HG02610 (cell line): Measurements from ENCODE around the gene COCH.
"Not testable (repeated sequence)": the region's sequence is repeated elsewhere in the genome, so short reads cannot be mapped to it uniquely, and the experiment has no call there.

ENCODE experiments used
- ATAC-seq: cut with Tn5 transposase; IDR thresholded peaks from one replicate; pipeline ENCODE4 v1.9.1; 2021; ENCODE audit warnings: mild to moderate bottlenecking, moderate library complexity; ENCODE audit not compliant: unreplicated experiment

Gene COCH

DNA sequence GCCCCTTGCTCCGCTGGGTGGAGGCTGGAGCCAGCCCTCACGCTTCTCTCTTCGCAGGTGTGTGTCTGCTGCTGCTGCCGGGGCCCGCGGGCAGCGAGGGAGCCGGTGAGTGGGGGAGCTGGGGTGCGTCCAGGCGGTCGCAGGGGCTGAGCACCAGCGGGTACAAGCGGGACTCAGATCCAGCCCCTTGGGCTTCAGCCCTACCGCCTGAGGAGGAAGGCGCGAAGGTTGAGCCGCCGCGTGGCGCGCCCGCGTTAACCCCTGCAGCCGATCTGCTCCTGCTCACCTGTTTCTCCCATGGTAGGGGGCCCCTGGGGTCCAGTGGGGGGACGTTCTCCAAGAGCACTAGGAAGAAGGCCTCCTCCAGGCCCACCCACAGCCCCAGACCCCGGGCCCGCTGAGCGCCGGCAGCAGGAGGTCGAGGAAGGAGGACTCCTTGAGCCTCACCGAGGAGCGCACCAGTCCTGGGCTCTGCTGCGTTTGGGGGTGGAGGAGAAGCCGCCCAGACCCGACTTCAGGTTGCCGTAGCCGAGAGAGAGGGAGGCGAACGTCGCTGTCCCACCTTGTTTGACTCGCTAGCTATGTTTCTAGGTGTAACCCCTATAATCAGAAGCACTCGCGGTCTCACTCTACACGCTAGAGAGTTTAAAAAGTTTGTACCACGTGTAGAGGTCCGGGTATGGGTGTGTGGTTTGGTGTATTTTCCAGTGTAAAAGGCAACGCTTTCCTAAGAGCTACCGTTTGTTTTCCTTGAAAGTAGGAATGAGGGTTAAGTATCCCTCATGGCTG is 834 bp downstream of the COCH start:
- ATAC-seq: peak; percentile 21

DNA sequence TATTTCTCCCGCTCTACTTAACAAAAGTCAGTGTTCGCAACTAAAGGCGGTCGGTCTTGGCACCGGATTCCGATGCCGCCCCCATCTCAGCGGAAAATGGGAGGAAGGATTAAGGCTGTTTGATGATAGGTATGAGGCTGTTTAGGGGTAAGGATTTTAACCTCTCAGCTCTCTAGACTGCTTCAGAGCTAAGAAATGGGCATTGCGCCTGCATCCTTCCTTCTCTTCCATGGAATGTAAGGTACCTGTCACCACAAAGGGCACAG is 1.4 kb downstream of the COCH start:
- ATAC-seq: no peak

DNA sequence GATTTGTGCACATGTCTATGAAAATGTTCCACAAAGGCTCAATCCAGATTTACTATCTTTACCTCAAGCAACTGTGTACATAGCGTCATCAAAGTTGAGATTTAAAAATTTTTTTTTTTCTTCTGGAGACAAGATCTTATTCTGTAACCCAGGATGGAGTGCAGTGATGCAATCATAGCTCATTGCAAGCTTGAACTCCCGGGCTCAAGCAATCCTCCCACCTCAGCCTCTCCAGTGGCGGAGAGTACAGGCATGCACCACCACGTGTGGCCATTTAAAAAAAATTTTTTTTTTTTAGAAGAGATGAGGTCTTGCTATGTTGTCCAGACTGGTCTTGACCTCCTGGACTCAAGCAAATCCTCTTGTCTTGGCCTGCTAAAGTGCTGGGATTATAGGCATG is 2.3 kb downstream of the COCH start:
- no peak for ATAC-seq

DNA sequence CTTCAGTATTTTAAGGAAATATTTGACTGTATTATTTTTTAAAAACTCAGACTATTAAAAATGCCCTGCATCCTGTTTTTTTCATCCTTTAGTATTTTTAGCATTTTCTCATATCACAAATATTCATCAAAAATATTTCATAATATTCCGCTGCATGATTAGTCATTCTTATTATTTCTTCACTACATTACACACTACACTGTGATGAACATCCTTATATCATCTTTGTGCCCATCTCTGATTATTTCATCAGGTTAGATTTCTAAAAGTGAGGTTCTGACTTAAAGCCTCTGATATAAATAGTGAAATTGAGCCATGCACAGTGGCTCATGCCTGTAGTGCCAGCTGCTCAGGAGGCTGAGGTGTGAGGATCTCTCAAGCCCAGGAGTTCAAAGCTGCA is 8.1 kb downstream of the COCH start:
- ATAC-seq: no peak

DNA sequence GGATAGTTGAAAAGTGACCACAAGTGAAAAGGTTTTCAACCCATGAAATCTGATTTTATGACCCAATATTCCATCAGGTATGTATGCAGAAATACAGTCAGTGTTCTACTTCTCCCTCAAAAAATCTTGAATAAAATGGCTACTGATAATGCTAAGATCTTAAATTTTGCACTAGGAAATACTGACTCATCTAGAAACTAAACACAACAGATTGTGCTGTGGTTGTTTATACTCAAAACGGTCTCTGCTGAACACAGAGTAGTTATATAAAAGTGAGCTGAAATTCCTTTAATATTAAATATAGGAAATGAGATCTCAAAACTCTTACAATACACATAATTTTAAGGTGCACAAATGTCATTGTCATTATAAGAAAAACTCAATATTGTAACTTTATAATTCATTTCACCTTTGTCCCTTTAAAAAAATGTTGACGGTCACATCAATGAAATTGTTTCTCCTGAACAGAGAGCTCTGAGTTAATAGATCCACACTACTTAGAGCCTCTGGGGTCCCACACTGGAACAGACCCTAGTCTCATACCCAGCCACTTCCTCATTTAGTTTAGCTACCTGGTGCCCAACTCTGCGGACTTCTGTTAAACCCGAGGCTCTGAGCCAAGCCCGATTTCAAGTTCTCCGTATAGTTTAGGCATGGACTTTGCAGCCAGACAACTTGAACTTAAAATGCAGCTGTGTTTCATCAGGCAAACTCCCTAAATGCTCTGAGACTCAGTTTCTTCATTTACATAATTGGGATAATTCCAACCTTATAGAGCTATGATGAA is 9.3 kb downstream of the COCH start:
- ATAC-seq: no peak

DNA sequence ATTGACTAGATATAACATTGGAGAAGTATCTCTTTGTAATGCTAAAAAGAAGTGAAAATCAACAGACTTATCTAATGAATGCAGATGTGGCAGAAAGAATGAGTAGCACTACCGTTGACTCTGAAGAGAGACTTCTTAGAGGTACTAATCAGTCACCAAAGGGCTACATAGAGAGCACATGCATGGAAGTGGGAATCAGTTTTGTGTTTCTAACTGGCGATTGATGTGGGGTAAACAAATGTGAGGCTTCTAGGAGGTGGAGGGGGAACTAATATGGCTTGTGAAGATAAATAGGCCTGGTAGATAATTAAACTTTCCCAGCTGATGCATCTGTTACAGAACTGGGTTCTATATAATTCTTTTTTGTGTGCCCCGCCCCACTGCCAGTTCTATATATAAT is 10.5 kb downstream of the COCH start:
- no peak for ATAC-seq

DNA sequence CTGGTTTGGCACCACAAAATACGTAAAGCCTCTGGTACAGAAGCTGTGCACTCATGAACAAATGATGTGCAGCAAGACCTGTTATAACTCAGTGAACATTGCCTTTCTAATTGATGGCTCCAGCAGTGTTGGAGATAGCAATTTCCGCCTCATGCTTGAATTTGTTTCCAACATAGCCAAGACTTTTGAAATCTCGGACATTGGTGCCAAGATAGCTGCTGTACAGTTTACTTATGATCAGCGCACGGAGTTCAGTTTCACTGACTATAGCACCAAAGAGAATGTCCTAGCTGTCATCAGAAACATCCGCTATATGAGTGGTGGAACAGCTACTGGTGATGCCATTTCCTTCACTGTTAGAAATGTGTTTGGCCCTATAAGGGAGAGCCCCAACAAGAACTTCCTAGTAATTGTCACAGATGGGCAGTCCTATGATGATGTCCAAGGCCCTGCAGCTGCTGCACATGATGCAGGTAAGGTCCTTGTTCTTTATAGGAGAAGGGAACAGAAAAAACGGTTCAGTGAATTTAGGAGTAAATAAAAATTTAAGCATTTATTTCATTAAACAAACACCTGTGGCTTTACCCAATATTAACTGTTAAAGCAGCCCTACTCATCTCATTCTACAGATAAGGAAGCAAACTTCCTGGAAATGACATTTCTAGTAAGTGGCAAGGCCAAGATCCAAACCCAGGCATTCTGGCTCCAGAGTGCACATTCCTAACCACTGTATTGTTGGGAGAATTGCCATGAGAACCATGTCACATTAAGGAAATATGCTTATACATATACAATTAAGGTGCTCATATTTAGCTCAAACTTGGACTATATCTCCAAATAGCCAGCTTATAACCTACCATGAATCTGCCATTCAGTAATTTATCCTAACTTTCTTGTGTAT is 11.7 kb downstream of the COCH start:
- ATAC-seq: no peak

DNA sequence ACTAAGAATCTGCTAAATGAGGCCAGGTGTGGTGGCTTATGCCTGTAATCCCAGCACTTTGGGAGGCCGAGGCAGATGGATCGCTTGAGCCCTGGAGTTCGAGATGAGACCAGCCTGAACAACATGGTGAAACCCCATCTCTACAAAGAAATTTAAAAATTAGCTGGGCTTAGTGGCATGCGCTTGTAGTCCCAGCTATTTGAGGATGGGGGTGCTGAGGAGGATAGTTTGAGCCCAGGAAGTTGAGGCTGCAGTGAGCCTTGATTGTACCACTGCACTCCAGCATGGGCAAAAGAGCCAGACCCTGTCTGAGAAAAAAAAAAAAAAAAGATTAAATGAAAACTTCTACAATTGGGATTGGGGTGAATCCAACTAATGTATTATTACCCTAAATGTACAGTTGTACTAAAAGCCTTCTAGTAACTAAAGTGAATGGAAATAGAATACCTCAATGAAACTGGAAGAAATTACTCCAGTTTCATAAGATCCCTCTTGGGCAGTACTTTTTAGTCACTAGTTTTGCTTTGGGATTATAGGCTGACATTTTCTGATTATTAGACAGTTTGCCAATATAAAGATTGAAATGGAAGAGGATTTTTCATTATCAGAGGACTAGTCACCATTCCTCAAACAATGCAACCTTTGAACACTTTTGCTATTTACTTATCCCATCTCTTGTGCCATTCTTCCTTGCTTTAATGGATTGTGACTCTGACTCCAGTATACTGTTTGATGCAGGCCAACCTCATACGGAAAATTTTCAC is 14.3 kb downstream of the COCH start:
- no peak for ATAC-seq

DNA sequence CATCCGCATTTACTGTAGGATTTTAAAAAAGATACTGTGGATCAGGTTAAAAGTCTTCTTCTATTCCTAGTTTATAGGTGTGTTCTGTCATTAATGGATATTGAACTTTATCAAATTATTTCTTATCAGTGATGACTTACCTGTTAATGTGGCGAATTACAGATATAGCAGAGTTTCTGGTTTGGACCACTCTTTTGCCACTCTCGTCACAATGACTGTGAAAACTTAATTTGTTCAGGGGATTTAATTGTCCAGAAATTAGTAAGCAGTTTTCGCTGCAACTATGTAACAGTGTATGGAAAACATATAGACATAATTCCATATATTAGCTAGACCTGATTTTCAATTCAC is 14.9 kb downstream of the COCH start:
- no peak for ATAC-seq

DNA sequence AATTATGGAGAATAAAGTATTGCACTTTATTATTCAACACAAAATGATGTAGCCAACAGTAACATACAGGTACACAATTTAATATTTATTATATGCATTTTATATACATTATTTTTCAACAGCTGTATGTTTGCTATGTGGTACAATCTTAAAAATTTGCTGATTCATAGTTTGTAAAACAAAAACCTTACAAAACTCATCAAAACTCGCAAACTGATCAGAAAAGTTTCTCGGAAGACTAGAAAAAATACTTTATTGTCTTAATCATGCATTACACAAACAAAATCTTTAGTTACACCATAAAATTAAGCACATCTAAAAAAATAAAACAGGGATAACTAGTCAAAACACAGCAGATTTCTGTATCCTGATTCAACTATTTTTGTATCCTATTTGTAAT is 19.5 kb downstream of the COCH start:
- no peak for ATAC-seq

DNA sequence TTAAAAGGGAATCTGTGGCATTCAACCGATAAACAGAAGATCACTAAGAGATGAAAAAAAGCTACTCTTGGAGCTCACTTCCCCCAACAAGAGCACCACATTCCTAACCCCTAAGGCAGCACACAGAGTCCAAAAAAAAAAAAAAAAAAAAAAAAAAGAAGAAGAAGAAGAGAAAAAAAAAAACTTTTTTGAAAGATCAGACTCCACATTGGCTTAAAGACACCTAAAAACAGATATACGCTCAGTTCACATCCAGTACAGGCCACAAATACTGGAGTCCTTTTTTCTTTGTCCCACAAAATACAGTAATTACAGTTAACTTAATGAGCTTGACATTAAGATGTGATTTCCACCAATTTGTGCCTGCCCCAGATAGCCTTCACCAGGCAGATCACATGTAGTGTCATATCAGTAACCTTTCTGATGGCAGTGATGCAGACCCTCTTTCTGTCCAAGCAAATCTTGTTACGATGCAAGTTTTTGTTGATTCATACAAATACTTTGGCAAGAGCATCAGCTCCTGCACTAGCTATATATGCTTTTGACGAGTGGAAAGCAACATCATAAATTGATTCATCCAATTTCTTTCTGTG is 20.7 kb downstream of the COCH start:
- ATAC-seq: no peak

DNA sequence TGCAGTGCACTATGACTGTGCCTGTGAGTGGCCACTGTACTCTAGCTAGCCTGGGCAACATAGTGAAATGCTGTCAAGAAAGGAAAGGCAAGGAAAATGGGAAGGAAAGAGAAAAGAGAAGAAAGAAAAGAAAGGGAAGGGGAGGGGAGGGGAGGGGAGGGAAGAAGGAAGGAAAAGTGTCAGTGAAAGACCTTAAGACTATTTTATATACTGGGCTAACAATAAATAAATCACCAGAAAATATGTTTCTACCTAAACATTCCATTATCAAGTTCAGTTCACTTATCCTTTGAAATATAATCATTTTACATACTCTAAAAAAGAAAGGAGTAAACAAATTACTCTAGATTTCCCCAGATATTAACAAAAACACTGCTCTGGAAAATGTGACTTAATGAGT is 22.1 kb downstream of the COCH start:
- no peak for ATAC-seq

DNA sequence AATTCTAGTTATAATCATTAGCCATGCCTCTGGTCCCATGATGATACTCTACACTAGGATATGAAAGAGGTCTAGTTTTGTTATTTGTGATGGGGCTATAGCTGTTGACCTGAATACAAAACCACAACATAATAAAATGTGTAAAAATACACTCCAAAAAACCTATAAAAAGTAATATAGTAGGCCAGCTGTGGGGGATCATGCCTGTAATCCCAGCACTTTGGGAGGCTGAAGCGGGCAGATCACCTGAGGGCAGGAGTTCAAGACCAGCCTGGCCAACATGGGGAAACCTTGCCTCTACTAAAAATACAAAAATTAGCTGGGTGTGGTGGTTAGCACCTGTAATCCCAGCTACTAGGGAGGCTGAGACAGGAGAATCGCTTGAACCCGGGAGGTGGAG is 22.8 kb downstream of the COCH start:
- ATAC-seq: not testable (repeated sequence)

DNA sequence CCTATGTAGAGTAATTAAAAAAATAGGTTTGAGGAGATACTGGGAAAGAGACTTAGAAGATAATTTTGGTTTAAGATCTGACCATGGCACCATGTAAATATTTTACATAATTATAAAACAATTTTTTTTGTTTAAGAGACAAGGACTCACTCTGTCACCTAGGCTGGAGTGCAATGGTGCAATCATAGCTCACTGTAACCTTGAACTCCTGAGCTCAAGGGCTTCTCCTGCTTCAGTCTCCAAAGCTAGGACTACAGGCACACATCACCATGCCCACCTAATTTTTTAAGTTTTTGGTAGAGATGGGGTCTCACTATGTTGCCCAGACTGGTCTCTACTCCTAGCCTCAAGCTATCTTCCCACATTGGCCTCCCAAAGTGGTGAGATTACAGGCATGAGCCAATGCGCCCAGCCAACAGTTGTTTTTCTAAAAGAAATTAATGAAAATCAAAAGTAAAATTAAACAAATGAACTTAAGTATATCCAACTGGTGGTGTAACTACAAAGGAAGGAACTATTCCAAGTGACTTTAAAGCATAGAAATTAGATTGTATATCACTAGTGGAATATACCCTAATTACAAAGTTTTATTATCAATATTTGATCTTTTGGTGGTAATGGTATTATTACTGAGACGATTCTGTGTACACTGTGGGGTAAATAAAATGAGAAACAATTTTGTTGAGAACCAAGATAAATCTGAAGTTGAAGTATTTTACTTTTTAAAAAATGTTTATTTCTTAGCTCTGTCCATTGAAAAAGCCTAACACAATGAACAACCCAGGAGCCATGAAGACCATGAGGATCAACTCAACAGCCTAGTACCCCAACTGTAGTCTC is 29.1 kb downstream of the COCH start:
- no peak for ATAC-seq

DNA sequence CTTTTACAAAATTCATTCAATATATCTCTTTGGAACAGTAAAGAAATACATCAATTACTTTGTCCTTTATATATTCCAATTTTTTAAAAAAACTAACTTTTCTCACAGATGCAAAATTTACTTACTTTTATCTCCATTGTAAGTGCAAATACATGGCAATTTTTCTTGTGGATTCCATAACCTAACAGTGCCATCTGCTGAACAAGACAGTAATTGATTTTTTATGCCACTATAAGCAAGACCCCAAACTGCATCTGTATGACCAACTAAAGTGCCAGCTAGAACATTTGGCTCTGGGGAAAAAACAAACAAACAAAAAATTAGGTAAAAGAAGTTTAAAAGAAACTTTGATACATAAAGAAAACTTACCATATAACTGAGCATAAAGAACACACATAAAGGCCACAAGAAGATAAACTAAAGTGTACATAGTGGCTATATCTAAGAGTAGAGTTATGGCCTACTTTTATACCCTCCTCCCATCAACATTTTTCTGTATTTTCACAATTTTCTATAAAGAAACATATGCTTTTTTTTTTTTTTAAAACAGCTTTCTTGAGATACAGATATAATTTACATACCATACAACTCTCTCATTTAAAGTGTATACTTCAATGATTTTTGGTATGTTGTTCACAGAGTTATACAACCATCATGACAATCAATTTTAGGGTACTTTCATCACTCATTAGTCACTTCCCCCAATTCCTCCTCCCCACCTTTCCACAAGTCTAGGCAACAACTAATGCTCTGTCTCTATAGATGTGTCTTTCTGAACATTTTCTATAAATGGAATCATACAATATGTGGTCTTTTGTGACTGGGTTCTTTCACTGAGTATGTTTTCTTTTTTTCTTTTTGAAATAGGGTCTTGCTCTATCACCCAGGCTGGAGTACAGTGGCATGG is 32.6 kb downstream of the COCH start:
- ATAC-seq: no peak

DNA sequence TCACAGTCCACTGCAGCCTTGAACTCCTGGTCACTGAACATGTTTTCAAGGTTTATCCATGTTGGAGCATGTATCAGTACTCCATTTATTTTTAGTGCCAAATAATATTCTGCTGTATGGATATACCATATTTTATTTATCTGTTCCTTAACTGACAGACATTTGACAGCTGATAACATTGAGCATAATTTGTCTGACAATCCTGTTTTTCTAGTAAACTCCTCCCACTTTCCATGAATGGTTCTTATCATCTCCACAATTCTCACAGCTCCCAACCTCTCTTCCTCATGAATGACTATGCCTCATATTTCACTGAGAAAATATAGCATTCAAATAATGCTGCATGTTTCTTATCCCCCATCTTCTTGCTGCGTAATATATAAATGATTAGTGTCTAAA is 33.3 kb downstream of the COCH start:
- ATAC-seq: no peak

DNA sequence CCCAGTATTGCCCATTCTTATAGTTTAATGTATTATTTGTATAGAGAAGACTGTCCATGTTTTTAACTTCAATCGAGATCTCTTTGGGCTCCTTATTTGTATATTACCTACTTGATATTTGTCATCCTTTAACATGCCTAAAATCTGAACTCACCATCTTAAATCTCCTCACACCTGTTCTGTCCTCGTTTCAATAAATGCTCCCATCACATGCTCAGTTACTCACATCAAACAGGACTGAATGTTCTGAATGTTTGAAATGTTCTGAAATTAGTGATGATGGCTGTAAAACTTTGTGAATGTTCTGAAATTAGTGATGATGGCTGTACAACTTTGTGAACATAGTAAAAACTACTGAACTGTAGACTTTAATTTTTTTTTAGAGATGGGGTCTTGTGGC is 34.5 kb downstream of the COCH start:
- ATAC-seq: no peak

DNA sequence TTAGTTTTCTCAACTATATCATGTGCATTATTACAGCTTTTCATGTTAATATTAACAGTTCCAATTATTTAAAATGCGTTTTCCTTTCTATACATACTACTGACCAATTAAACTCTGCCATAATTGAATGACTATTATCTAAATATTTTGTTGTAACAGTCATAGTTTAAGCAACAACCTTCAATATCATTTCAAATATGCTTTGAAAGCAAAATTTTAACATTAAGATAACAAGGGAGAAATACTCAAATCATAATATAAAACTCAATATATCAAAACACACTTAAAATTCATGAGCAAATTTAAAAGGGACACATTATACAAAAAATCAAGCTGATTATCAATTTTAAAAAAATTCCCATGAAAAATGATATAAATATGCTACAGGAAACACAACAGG is 40.5 kb downstream of the COCH start:
- ATAC-seq: no peak

DNA sequence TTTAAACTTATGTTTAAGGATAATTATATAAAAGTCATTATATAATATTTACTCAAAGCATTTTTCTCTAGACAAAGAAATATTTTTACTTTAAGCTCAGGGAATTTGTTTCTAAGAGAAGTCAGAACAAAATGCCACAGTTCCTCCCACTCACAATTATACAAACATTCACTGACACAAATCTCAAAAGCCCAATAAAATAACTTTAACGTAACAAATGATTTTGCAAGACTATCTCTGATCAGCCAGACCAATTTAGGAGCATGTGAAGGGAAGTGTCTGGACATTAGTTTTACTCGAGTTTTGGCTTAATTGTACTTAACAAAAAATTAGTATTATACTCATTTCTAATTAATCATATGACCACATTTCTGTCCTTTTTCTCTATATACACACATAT is 41.2 kb downstream of the COCH start:
- ATAC-seq: no peak
